ENCODE data around the gene WDR62. TPM values are rescaled to one million over a fixed set of nuclear protein-coding genes. Genes with fewer than 3 reads are reported as not detected.

WDR62 gene
- total RNA-seq, 1 donor from 2014 or later, result 4.6 TPM

- peaks cover 2% of the 10 kb centered on the region for H3K36me3 Mint-ChIP-seq (ENCODE audit: unreplicated experiment)
- no peaks in the 10 kb centered on the region for H3K4me1 Mint-ChIP-seq (ENCODE audit: unreplicated experiment)
- TF ChIP-seq CTCF (IDR thresholded peaks at IDR 0.05), result no peak
- H3K27me3 Mint-ChIP-seq (ENCODE audit: unreplicated experiment), result no peaks in the 10 kb centered on the region
- no peak overlapping the region for H3K27ac Mint-ChIP-seq (ENCODE audit: unreplicated experiment)
- no peaks in the 10 kb centered on the region for H3K9me3 Mint-ChIP-seq (ENCODE audit: unreplicated experiment)
- H3K4me3 Mint-ChIP-seq (ENCODE audit: unreplicated experiment), result no peak overlapping the region
- no peak for DNase-seq (ENCODE audit: extremely low spot score, unreplicated experiment)
These were observed 42.3 kb downstream of the WDR62 start for GRCh38 chr19:36097036-36097435.

- no peaks in the 10 kb centered on the region for H3K36me3 Mint-ChIP-seq (ENCODE audit: unreplicated experiment)
- H3K4me3 Mint-ChIP-seq (ENCODE audit: unreplicated experiment), result no peak overlapping the region
- H3K27ac Mint-ChIP-seq (ENCODE audit: unreplicated experiment), result no peak overlapping the region
- no peak for TF ChIP-seq CTCF (IDR thresholded peaks at IDR 0.05)
- no peaks in the 10 kb centered on the region for H3K9me3 Mint-ChIP-seq (ENCODE audit: unreplicated experiment)
- H3K27me3 Mint-ChIP-seq (ENCODE audit: unreplicated experiment), result no peaks in the 10 kb centered on the region
- DNase-seq (ENCODE audit: extremely low spot score, unreplicated experiment), result no peak
- no peaks in the 10 kb centered on the region for H3K4me1 Mint-ChIP-seq (ENCODE audit: unreplicated experiment)
These were observed 44.6 kb downstream of the WDR62 start for GRCh38 chr19:36099166-36099785.

GRCh38 chr19:36100476-36100875, 45.8 kb downstream of the WDR62 start:
- Mint-ChIP-seq H3K36me3 (ENCODE audit: unreplicated experiment) (no peaks in the 10 kb centered on the region), H3K27me3 (ENCODE audit: unreplicated experiment) (no peaks in the 10 kb centered on the region), H3K27ac (ENCODE audit: unreplicated experiment) (no peak overlapping the region), H3K9me3 (ENCODE audit: unreplicated experiment) (no peaks in the 10 kb centered on the region), H3K4me3 (ENCODE audit: unreplicated experiment) (no peak overlapping the region), H3K4me1 (ENCODE audit: unreplicated experiment) (no peaks in the 10 kb centered on the region)
- no peak for TF ChIP-seq CTCF (IDR thresholded peaks at IDR 0.05)
- DNase-seq (ENCODE audit: extremely low spot score, unreplicated experiment), result no peak

- Mint-ChIP-seq H3K9me3 (ENCODE audit: unreplicated experiment) (no peaks in the 10 kb centered on the region), H3K27me3 (ENCODE audit: unreplicated experiment) (no peaks in the 10 kb centered on the region), H3K4me1 (ENCODE audit: unreplicated experiment) (peaks cover 3% of the 10 kb centered on the region), H3K36me3 (ENCODE audit: unreplicated experiment) (no peaks in the 10 kb centered on the region), H3K27ac (ENCODE audit: unreplicated experiment) (no peak overlapping the region), H3K4me3 (ENCODE audit: unreplicated experiment) (no peak overlapping the region)
- no peak for TF ChIP-seq CTCF (IDR thresholded peaks at IDR 0.05)
- no peak for DNase-seq (ENCODE audit: extremely low spot score, unreplicated experiment)
These were observed 47.0 kb downstream of the WDR62 start for GRCh38 chr19:36101550-36102327.

GRCh38 chr19:36103040-36103626, 48.4 kb downstream of the WDR62 start:
- Mint-ChIP-seq H3K36me3 (ENCODE audit: unreplicated experiment) (no peaks in the 10 kb centered on the region), H3K9me3 (ENCODE audit: unreplicated experiment) (no peaks in the 10 kb centered on the region), H3K4me1 (ENCODE audit: unreplicated experiment) (peaks cover 3% of the 10 kb centered on the region), H3K27ac (ENCODE audit: unreplicated experiment) (no peak overlapping the region), H3K27me3 (ENCODE audit: unreplicated experiment) (no peaks in the 10 kb centered on the region), H3K4me3 (ENCODE audit: unreplicated experiment) (no peak overlapping the region)
- DNase-seq (ENCODE audit: extremely low spot score, unreplicated experiment), result no peak
- no peak for TF ChIP-seq CTCF (IDR thresholded peaks at IDR 0.05)

Data from osteocyte (in vitro differentiated cells).